Sigmoid colon (tissue), 4 donors: ENCODE data around the gene HSFX3.

ENCODE experiments used
- EP300 ChIP-seq, 4 donors: sonication (generic); formaldehyde crosslinking; IDR thresholded peaks; one replicate each; pipeline ENCODE4 v1.6.1; 2017; ENCODE audit warnings: antibody characterized with exemption in 4 of 4
- POLR2A ChIP-seq, 2 donors: fragments of 450-650 bp; IDR thresholded peaks; one replicate each; pipeline ENCODE4 v1.6.1; 2016; ENCODE audit warnings: antibody characterized with exemption in 2 of 2, mild to moderate bottlenecking in 2 of 2, moderate library complexity in 2 of 2
- POLR2AphosphoS5 ChIP-seq, 4 donors: sonication (generic); formaldehyde crosslinking; IDR thresholded peaks; one replicate each; pipeline ENCODE4 v1.6.1; 2017; ENCODE audit warnings: antibody characterized with exemption in 4 of 4
- TF ChIP-seq, protein P1 (sequence below), 4 experiments: fragments of 450-650 bp in 3 of 4; fragments of 200-600 bp in 1 of 4; IDR thresholded peaks; one replicate each; pipeline ENCODE4 v1.5.1; 2016 to 2019; ENCODE audit warnings: antibody characterized with exemption in 4 of 4, mild to moderate bottlenecking in 3 of 4, moderate library complexity in 2 of 4

DNA sequence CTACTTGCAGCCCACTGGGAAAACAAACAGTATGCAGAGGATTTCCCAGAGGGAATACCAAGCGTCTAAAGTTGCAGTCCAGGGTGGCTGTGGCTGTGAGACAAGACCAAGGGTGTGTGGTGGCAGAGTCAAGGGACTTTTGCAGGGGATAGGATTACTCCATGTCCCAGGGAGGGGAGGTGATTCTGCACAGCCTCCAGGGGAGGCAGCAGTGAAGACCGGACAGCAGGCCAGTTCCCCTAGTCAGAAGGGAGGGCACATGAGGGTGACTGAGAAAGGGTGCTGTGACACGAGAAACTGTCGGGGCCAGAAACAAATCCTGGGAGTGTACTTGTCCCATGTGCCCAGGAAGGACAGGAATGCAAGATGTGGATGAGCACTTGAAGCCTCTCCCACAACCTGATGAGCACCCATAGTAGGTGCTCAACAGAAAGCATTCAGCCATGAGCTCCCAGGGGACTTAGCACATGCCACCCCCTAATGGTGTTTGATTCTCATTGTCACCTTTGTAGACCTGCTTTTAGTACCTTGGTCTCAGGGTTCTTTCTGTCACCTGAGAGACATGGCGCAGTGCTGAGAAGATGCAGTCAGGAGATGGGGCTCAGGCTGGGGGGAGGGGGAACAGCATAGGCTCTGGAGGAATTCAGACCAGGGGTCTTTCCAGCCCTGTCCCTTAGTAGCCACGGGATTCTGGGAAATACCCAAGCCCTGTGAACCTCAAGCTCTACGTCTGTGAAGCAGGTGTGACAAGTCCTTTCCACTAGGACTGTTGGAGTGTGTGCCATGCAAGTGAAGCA is 18.1 kb upstream of the HSFX3 start:
- TF ChIP-seq POLR2AphosphoS5 (IDR thresholded peaks at IDR 0.05) (no peak), EP300 (IDR thresholded peaks at IDR 0.05) (no peak), POLR2A (IDR thresholded peaks at IDR 0.05) (no peak)
- TF ChIP-seq, protein P1, sequence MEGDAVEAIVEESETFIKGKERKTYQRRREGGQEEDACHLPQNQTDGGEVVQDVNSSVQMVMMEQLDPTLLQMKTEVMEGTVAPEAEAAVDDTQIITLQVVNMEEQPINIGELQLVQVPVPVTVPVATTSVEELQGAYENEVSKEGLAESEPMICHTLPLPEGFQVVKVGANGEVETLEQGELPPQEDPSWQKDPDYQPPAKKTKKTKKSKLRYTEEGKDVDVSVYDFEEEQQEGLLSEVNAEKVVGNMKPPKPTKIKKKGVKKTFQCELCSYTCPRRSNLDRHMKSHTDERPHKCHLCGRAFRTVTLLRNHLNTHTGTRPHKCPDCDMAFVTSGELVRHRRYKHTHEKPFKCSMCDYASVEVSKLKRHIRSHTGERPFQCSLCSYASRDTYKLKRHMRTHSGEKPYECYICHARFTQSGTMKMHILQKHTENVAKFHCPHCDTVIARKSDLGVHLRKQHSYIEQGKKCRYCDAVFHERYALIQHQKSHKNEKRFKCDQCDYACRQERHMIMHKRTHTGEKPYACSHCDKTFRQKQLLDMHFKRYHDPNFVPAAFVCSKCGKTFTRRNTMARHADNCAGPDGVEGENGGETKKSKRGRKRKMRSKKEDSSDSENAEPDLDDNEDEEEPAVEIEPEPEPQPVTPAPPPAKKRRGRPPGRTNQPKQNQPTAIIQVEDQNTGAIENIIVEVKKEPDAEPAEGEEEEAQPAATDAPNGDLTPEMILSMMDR (IDR thresholded peaks at IDR 0.05), result no peak
